Endothelial cell of umbilical vein (primary cell): Measurements from ENCODE around the gene STRN3. TPM values are rescaled to one million over a fixed set of nuclear protein-coding genes. Genes with fewer than 3 reads are reported as not detected.

Experiments
- BruUV-seq: library from RNA; stranded (reverse); fragments of 400-500 nt; replicated peaks from 2 replicates; lab custom pipeline; 2021; lab: Mats Ljungman, UMichigan
- CTCF ChIA-PET: fragments of 300-600, 350-600 bp; sonication (Branson Sonifier 250); formaldehyde crosslinking; loops from one replicate; lab custom pipeline; 2021; ENCODE audit warnings: antibody characterized with exemption, inconsistent platforms; lab: Charles Lee
- POLR2A ChIA-PET: fragments of 300-600, 350-600 bp; sonication (Branson Sonifier 250); formaldehyde crosslinking; loops from one replicate; lab custom pipeline; 2021; ENCODE audit warnings: antibody characterized with exemption, inconsistent platforms; lab: Charles Lee
- DNase-seq: peaks from one replicate; pipeline ENCODE4 v3.0.0-alpha.2; 2011; ENCODE audit warnings: low read depth, low spot score
- FAIRE-seq: peaks from 2 replicates; lab custom pipeline; 2011; peaks lifted over from hg19 to GRCh38; lab: Jason Lieb, UNC
- H2AFZ ChIP-seq: 2 replicates; pipeline ENCODE4 v1.6.0; 2012; ENCODE audit warnings: low read depth, low read length, control low read depth, inconsistent platforms
- H3K27ac ChIP-seq: 2 replicates; pipeline ENCODE4 v1.5.1; 2011; ENCODE audit warnings: low read depth, mild to moderate bottlenecking, control low read depth, low read length, moderate library complexity; ENCODE audit not compliant: insufficient read depth
- H3K27me3 ChIP-seq, 2 experiments: 2 replicates each; pipeline versions ENCODE4 v1.6.0 to v1.6.1; 2011; ENCODE audit warnings: low read length in 2 of 2, mixed read lengths in 1 of 2; ENCODE audit not compliant: control insufficient read depth in 2 of 2, insufficient read depth in 2 of 2
- H3K36me3 ChIP-seq, 2 experiments: 2 replicates in 1 of 2; 3 replicates in 1 of 2; pipeline ENCODE4 v1.5.1; 2011; ENCODE audit warnings: low read length in 2 of 2, mild to moderate bottlenecking in 1 of 2, moderate library complexity in 1 of 2; ENCODE audit not compliant: control insufficient read depth in 2 of 2, insufficient read depth in 2 of 2; ENCODE audit errors: extremely low read depth in 1 of 2
- H3K4me1 ChIP-seq: 3 replicates; pipeline ENCODE4 v1.5.1; 2011; ENCODE audit warnings: mild to moderate bottlenecking, low read length; ENCODE audit not compliant: control insufficient read depth, insufficient read depth; ENCODE audit errors: extremely low read depth
- H3K4me2 ChIP-seq: 2 replicates; pipeline ENCODE4 v1.6.1; 2011; ENCODE audit warnings: low read length, control low read depth, mixed read lengths; ENCODE audit not compliant: insufficient read depth
- H3K4me3 ChIP-seq, 3 experiments: fragments of 200-600 bp in 1 of 3; sonication (generic), shearing (Covaris generic) in 1 of 3; replicated peaks in 1 of 3; 2 replicates each; pipeline ENCODE4 v1.5.1; 2011 to 2016; ENCODE audit warnings: control low read depth in 3 of 3, low read length in 3 of 3, mild to moderate bottlenecking in 2 of 3, inconsistent platforms in 1 of 3, low read depth in 1 of 3, moderate library complexity in 1 of 3; ENCODE audit not compliant: insufficient read depth in 1 of 3
- H3K79me2 ChIP-seq: 2 replicates; pipeline ENCODE4 v1.6.0; 2012; ENCODE audit warnings: low read length, inconsistent platforms; ENCODE audit not compliant: control insufficient read depth, insufficient read depth
- H3K9ac ChIP-seq: replicated peaks from 2 replicates; pipeline ENCODE3; 2011; ENCODE audit warnings: low read length, control low read depth; ENCODE audit not compliant: insufficient read depth; ENCODE audit errors: extremely low read depth
- H3K9me1 ChIP-seq: replicated peaks from 3 replicates; pipeline ENCODE4 v1.6.0; 2011; ENCODE audit warnings: mild to moderate bottlenecking, low read length; ENCODE audit not compliant: control insufficient read depth, insufficient read depth; ENCODE audit errors: extremely low read depth
- H3K9me3 ChIP-seq: replicated peaks from 2 replicates; pipeline ENCODE4 v1.5.1; 2012; ENCODE audit warnings: low read length, inconsistent platforms; ENCODE audit not compliant: control insufficient read depth, insufficient read depth
- H4K20me1 ChIP-seq: replicated peaks from 2 replicates; pipeline ENCODE3; 2011; ENCODE audit warnings: mild to moderate bottlenecking, low read length; ENCODE audit not compliant: control insufficient read depth, insufficient read depth; ENCODE audit errors: extremely low read depth
- EZH2 ChIP-seq: IDR thresholded peaks from 2 replicates; pipeline ENCODE4 v1.6.1; 2012; ENCODE audit warnings: borderline replicate concordance, low read depth, mild to moderate bottlenecking, moderate library complexity, low read length, inconsistent platforms; ENCODE audit not compliant: severe bottlenecking
- FOS ChIP-seq: IDR thresholded peaks from 2 replicates; pipeline ENCODE4 v1.6.1; 2011; ENCODE audit warnings: mild to moderate bottlenecking, low read length, moderate library complexity, borderline replicate concordance; ENCODE audit not compliant: insufficient read depth
- GATA2 ChIP-seq: IDR thresholded peaks from 2 replicates; pipeline ENCODE4 v1.7.0; 2011; ENCODE audit warnings: low read depth, mild to moderate bottlenecking, moderate library complexity, mixed read lengths, low read length; ENCODE audit not compliant: insufficient read length, insufficient read depth
- JUN ChIP-seq: IDR thresholded peaks from 2 replicates; pipeline ENCODE4 v1.6.1; 2011; ENCODE audit warnings: borderline replicate concordance, low read depth; ENCODE audit not compliant: insufficient read length, insufficient read depth
- MYC ChIP-seq: IDR thresholded peaks from one replicate; pipeline ENCODE4 v1.6.1; 2011; ENCODE audit warnings: mild to moderate bottlenecking, low read depth, low read length
- POLR2A ChIP-seq: IDR thresholded peaks from 2 replicates; pipeline ENCODE4 v1.6.1; 2012; ENCODE audit warnings: low read depth, mild to moderate bottlenecking, control low read depth, low read length
- POLR2AphosphoS5 ChIP-seq: IDR thresholded peaks from 2 replicates; pipeline ENCODE4 v1.6.1; 2012; ENCODE audit warnings: low read depth, mild to moderate bottlenecking, control low read depth, low read length, moderate library complexity; ENCODE audit not compliant: insufficient read depth
- dilution Hi-C: fragments of 300-500 bp; cut with MboI; formaldehyde crosslinking; loops from one replicate; pipeline ENCODE4 v1.15.0; 2019; ENCODE audit warnings: low sequenced_read_pairs; ENCODE audit not compliant: extremely low pct_ligation_motif_present
- intact Hi-C: fragments of 100-400 bp; cut with micrococcal nuclease; formaldehyde crosslinking; loops from one replicate; pipeline ENCODE4 v1.10.0; 2022
- polyA plus RNA-seq, 4 experiments: library from polyadenylated mRNA; depleted of rRNA in 3 of 4; stranded (reverse) in 3 of 4; unstranded in 1 of 4; fragments of >200 nt; gene quantifications; 2 replicates each; pipeline versions ENCODE4 v1.2.1 to v1.2.3, GENCODE V29; 2011 to 2012; ENCODE audit warnings: missing spikeins in 1 of 4
- total RNA-seq: library from RNA; stranded (reverse); gene quantifications from 2 replicates; pipeline ENCODE4 v1.2.3, GENCODE V29; 2021
- TF ChIP-seq, protein P1 (sequence below): IDR thresholded peaks from 2 replicates; pipeline ENCODE4 v1.6.1; 2011; ENCODE audit not compliant: insufficient read depth, insufficient read length
- TF ChIP-seq, protein P2 (sequence below), 2 donors: IDR thresholded peaks; 1 replicate in 1 of 2; 2 replicates in 1 of 2; pipeline ENCODE4 v1.5.1; 2011; ENCODE audit warnings: low read length in 2 of 2, mild to moderate bottlenecking in 2 of 2, moderate library complexity in 2 of 2, control low read depth in 1 of 2, inconsistent platforms in 1 of 2, low read depth in 1 of 2; ENCODE audit not compliant: insufficient read depth in 1 of 2; ENCODE audit errors: extremely low read depth in 1 of 2

STRN3 gene
- total and polyA plus RNA-seq, 2 donors (not counting 3 experiments of a cell fraction or from before 2014, with no cell fraction given) = 8.4 to 35.1 TPM

DNA sequence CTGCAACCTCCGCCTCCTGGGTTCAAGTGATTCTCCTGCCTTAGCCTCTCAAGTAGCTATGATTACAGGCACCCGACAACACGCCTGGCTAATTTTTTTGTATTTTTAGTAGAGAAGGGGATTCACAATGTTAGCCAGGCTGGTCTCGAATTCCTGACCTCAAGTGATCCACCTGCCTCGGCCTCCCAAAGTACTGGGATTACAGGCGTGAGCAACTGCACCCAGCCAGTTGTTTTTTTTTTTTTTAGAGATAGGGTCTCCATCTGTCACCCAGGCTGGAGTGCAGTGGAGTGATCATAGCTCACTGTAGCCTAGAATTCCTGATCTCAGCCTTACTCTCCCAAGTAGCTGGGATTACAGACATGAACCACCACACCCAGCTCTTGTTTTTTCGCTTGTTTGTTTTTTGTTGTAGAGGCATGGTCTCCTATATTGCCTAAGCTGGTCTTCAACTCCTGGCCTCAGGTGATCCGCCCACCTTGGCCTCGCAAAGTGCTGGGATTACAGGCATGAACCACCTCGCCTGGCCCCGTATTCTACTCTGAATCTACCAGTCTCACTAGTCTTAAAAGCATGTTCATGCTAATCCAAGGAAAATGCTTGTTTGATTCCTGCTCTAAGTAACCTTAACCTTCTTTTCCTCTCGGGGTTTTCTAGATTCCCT lies 31.7 kb upstream of the STRN3 start:
- no peak overlapping the region for H3K4me3 ChIP-seq
- ChIA-PET POLR2A (interaction anchor here (0.9 kb wide), 1 partner anchor 32 kb away, joined by 8 read pairs; the partner anchor contains the start of gene STRN3), CTCF (no interaction called here)
- H3K27me3 ChIP-seq = no peaks in the 10 kb centered on the region
- no peak overlapping the region for H3K9ac ChIP-seq
- no peak overlapping the region for H2AFZ ChIP-seq
- dilution Hi-C loops (no loop called here), intact Hi-C loops (no loop called here)
- H3K36me3 ChIP-seq = no peaks in the 10 kb centered on the region
- no peaks in the 10 kb centered on the region for H3K4me1 ChIP-seq
- H3K9me3 ChIP-seq = no peaks in the 10 kb centered on the region
- H4K20me1 ChIP-seq = no peaks in the 10 kb centered on the region
- no TSS peak for BruUV-seq
- H3K79me2 ChIP-seq = no peaks in the 10 kb centered on the region
- DNase-seq (no peak), FAIRE-seq (no peak)
- H3K9me1 ChIP-seq = no peaks in the 10 kb centered on the region
- TF ChIP-seq, protein P1, sequence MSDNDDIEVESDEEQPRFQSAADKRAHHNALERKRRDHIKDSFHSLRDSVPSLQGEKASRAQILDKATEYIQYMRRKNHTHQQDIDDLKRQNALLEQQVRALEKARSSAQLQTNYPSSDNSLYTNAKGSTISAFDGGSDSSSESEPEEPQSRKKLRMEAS = no peak
- TF ChIP-seq, protein P2, sequence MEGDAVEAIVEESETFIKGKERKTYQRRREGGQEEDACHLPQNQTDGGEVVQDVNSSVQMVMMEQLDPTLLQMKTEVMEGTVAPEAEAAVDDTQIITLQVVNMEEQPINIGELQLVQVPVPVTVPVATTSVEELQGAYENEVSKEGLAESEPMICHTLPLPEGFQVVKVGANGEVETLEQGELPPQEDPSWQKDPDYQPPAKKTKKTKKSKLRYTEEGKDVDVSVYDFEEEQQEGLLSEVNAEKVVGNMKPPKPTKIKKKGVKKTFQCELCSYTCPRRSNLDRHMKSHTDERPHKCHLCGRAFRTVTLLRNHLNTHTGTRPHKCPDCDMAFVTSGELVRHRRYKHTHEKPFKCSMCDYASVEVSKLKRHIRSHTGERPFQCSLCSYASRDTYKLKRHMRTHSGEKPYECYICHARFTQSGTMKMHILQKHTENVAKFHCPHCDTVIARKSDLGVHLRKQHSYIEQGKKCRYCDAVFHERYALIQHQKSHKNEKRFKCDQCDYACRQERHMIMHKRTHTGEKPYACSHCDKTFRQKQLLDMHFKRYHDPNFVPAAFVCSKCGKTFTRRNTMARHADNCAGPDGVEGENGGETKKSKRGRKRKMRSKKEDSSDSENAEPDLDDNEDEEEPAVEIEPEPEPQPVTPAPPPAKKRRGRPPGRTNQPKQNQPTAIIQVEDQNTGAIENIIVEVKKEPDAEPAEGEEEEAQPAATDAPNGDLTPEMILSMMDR (IDR thresholded peaks at IDR 0.05; ENCODE audit: extremely low read depth in 1 of 2, insufficient read depth in 1 of 2, low read depth in 1 of 2, low read length in 2 of 2) = no peak
- TF ChIP-seq JUN (no peak), GATA2 (no peak), POLR2A (no peak), EZH2 (no peak), FOS (no peak), POLR2AphosphoS5 (no peak), MYC (no peak)
- H3K27ac ChIP-seq = no peak overlapping the region
- H3K4me2 ChIP-seq = no peak overlapping the region
